Loucy (cell line): Measurements from ENCODE around the gene TMEM41B.

Experiments used
- H2AFZ ChIP-seq: fragments of 200-600 bp; sonication (generic); 2 replicates; pipeline ENCODE4 v1.6.0; 2016; ENCODE audit warnings: antibody characterized with exemption, mild to moderate bottlenecking, low read length, moderate library complexity
- H3F3A ChIP-seq: fragments of 200-600 bp; 2 replicates; pipeline ENCODE4 v1.6.0; 2016; ENCODE audit warnings: antibody characterized with exemption, low read depth, mild to moderate bottlenecking
- H3K27me3 ChIP-seq: fragments of 200-600 bp; sonication (generic); 2 replicates; pipeline ENCODE4 v1.6.1; 2014; ENCODE audit warnings: low read length, mild to moderate bottlenecking; ENCODE audit not compliant: insufficient read depth, poor library complexity, severe bottlenecking
- H3K36me3 ChIP-seq: fragments of 200-600 bp; sonication (generic); 2 replicates; pipeline ENCODE4 v1.6.1; 2016; ENCODE audit warnings: low read length; ENCODE audit not compliant: insufficient read depth
- H3K4me1 ChIP-seq: fragments of 200-600 bp; sonication (generic); 2 replicates; pipeline ENCODE4 v1.5.1; 2014; ENCODE audit warnings: low read length, mild to moderate bottlenecking; ENCODE audit not compliant: insufficient read depth, poor library complexity, severe bottlenecking
- H3K4me2 ChIP-seq: fragments of 200-600 bp; sonication (generic); 2 replicates; pipeline ENCODE4 v1.6.0; 2014; ENCODE audit warnings: antibody characterized with exemption, low read length, low read depth, mild to moderate bottlenecking; ENCODE audit not compliant: poor library complexity, severe bottlenecking
- H3K4me3 ChIP-seq: fragments of 200-600 bp; sonication (generic); 2 replicates; pipeline ENCODE4 v1.5.1; 2014; ENCODE audit warnings: low read length, mild to moderate bottlenecking, mixed read lengths; ENCODE audit not compliant: poor library complexity, severe bottlenecking
- H3K79me2 ChIP-seq: fragments of 200-600 bp; sonication (generic); 2 replicates; pipeline ENCODE4 v1.6.1; 2014; ENCODE audit warnings: low read length; ENCODE audit not compliant: insufficient read depth
- H3K9ac ChIP-seq: fragments of 200-600 bp; sonication (generic); 2 replicates; pipeline ENCODE4 v1.6.0; 2014; ENCODE audit warnings: mild to moderate bottlenecking, low read depth, low read length, moderate library complexity; ENCODE audit not compliant: poor library complexity, severe bottlenecking
- H3K9me2 ChIP-seq: fragments of 200-600 bp; sonication (generic); replicated peaks from 2 replicates; pipeline ENCODE4 v1.6.1; 2016; ENCODE audit warnings: low read depth, low read length, mixed read lengths
- H3K9me3 ChIP-seq: fragments of 200-600 bp; sonication (generic); 2 replicates; pipeline ENCODE4 v1.6.1; 2014; ENCODE audit warnings: mild to moderate bottlenecking, antibody characterized with exemption, low read length, low read depth; ENCODE audit not compliant: insufficient read depth
- H4K20me1 ChIP-seq: fragments of 200-600 bp; sonication (generic); 2 replicates; pipeline ENCODE4 v1.6.0; 2014; ENCODE audit warnings: antibody characterized with exemption, low read length, mild to moderate bottlenecking; ENCODE audit not compliant: insufficient read depth, poor library complexity, severe bottlenecking
- CTCF ChIP-seq: fragments of 200-600 bp; sonication (generic); conservative IDR thresholded peaks from 2 replicates; pipeline ENCODE4 v1.5.1; 2014; ENCODE audit warnings: mild to moderate bottlenecking, antibody characterized with exemption, low read length
- EZH2phosphoT487 ChIP-seq: fragments of 200-600 bp; IDR thresholded peaks from 2 replicates; pipeline ENCODE4 v1.6.1; 2018; ENCODE audit warnings: antibody characterized with exemption, mild to moderate bottlenecking, moderate library complexity, borderline replicate concordance

TMEM41B gene

GRCh38 chr11:9267680-9268079 is 46.7 kb downstream of the TMEM41B start:
- H3K4me2 ChIP-seq: no peak overlapping the region
- no peak overlapping the region for H2AFZ ChIP-seq
- no peaks in the 10 kb centered on the region for H3K27me3 ChIP-seq

GRCh38 chr11:9266926-9267325 is 47.5 kb downstream of the TMEM41B start:
- peaks cover 22% of the 10 kb centered on the region; the same call in 1 of the 2 replicates for H3K79me2 ChIP-seq
- no peak overlapping the region for H2AFZ ChIP-seq
- no peak overlapping the region for H3K4me2 ChIP-seq
- no peaks in the 10 kb centered on the region for H3K9me2 ChIP-seq
- 0 out of 2 replicates have a peak, but pooled peaks cover 5% of the 10 kb centered on the region for H3F3A ChIP-seq
- no peak overlapping the region for H3K4me3 ChIP-seq
- H3K36me3 ChIP-seq: no peaks in the 10 kb centered on the region
- peaks cover 14% of the 10 kb centered on the region for H3K4me1 ChIP-seq
- no peak for TF ChIP-seq CTCF
- TF ChIP-seq EZH2phosphoT487: no peak
- H3K9me3 ChIP-seq: no peaks in the 10 kb centered on the region
- no peak overlapping the region for H3K9ac ChIP-seq
- peaks cover 5% of the 10 kb centered on the region for H4K20me1 ChIP-seq
- H3K27me3 ChIP-seq: no peaks in the 10 kb centered on the region

More at GRCh38 chr11:9267680-9268079, 46.7 kb downstream of the TMEM41B start:
- no peaks in the 10 kb centered on the region for H3K9me3 ChIP-seq
- no peaks in the 10 kb centered on the region for H3K36me3 ChIP-seq
- no peaks in the 10 kb centered on the region for H3F3A ChIP-seq
- peaks cover 16% of the 10 kb centered on the region; the same call in 1 of the 2 replicates for H3K79me2 ChIP-seq
- H3K9me2 ChIP-seq: no peaks in the 10 kb centered on the region
- no peaks in the 10 kb centered on the region for H4K20me1 ChIP-seq
- TF ChIP-seq EZH2phosphoT487: no peak
- TF ChIP-seq CTCF: no peak
- no peak overlapping the region for H3K9ac ChIP-seq
- peaks cover 8% of the 10 kb centered on the region for H3K4me1 ChIP-seq
- H3K4me3 ChIP-seq: no peak overlapping the region

GRCh38 chr11:9266132-9266736 is 48.2 kb downstream of the TMEM41B start:
- Histone ChIP-seq H3K4me1 (peaks cover 16% of the 10 kb centered on the region), H2AFZ (no peak overlapping the region), H3K27me3 (no peaks in the 10 kb centered on the region), H4K20me1 (peaks cover 8% of the 10 kb centered on the region), H3K4me2 (no peak overlapping the region), H3F3A (0 out of 2 replicates have a peak, but pooled peaks cover 6% of the 10 kb centered on the region), H3K9me3 (no peaks in the 10 kb centered on the region), H3K9me2 (no peaks in the 10 kb centered on the region), H3K9ac (no peak overlapping the region), H3K79me2 (peaks cover 28% of the 10 kb centered on the region), H3K4me3 (no peak overlapping the region), H3K36me3 (no peaks in the 10 kb centered on the region)
- TF ChIP-seq CTCF (no peak), EZH2phosphoT487 (no peak)
